GM13976 (cell line): ENCODE results near the gene CHRND.
"Not testable (repeated sequence)": the region's sequence is repeated elsewhere in the genome, so short reads cannot be mapped to it uniquely, and the experiment has no call there.

Source experiments
- DNase-seq: peaks from one replicate; pipeline ENCODE4 v3.0.0; 2012; ENCODE audit warnings: low spot score
- in situ Hi-C: fragments of 300-500 bp; cut with MboI; formaldehyde crosslinking; loops from one replicate; pipeline ENCODE4 v1.12.0; 2022; ENCODE audit warnings: low sequenced_read_pairs, mixed read lengths, inconsistent platforms; ENCODE audit not compliant: unreplicated experiment
- TF ChIP-seq, protein P1 (sequence below): IDR thresholded peaks from 2 replicates; pipeline ENCODE4 v1.5.1; 2012; ENCODE audit warnings: borderline replicate concordance, mild to moderate bottlenecking; ENCODE audit not compliant: insufficient read depth; ENCODE audit errors: extremely low read depth, missing control alignments, control extremely low read depth

CHRND gene

DNA sequence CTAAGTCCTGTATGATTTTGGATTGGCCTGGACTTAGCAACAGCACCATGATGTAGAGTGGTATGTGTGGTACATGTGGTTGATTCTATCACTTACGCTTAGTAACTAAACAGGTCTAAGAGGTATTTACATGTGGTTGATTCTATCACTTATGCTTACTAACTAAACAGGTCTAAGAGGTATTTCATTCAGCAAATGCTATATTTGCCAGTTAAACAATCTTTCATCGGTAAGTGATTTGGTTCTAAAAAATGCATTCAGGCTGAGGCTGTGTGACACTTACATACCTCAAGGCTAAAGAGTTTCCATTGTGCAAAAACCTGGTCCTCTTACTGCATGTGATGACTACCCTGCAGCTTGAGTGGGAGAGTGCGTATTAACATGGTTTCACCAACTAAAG is 37.6 kb downstream of the CHRND start:
- no peak for DNase-seq
- in situ Hi-C loops = no loop called here
- TF ChIP-seq, protein P1, sequence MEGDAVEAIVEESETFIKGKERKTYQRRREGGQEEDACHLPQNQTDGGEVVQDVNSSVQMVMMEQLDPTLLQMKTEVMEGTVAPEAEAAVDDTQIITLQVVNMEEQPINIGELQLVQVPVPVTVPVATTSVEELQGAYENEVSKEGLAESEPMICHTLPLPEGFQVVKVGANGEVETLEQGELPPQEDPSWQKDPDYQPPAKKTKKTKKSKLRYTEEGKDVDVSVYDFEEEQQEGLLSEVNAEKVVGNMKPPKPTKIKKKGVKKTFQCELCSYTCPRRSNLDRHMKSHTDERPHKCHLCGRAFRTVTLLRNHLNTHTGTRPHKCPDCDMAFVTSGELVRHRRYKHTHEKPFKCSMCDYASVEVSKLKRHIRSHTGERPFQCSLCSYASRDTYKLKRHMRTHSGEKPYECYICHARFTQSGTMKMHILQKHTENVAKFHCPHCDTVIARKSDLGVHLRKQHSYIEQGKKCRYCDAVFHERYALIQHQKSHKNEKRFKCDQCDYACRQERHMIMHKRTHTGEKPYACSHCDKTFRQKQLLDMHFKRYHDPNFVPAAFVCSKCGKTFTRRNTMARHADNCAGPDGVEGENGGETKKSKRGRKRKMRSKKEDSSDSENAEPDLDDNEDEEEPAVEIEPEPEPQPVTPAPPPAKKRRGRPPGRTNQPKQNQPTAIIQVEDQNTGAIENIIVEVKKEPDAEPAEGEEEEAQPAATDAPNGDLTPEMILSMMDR = no peak

DNA sequence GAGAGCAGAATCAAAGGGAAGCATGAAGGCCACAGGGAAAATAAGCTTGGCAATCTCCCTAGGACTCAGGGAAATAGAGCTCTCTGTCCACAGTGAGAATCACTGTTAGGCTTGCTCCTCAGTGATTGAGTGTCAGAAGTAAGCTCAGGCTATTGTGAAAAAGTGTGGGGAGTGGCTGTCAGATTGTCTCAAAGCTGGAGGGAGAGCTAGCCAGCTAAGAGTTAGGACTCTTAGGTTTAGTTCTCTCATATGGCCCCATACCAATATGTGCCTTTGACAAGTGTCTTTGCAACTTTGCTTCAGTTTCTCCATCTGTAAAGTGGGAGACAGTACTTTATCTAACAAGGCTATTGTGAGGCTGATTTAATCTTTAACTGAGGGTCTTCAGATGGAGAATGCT is 41.8 kb downstream of the CHRND start:
- in situ Hi-C loops = no loop called here
- no peak for DNase-seq
- TF ChIP-seq, protein P1 = no peak

DNA sequence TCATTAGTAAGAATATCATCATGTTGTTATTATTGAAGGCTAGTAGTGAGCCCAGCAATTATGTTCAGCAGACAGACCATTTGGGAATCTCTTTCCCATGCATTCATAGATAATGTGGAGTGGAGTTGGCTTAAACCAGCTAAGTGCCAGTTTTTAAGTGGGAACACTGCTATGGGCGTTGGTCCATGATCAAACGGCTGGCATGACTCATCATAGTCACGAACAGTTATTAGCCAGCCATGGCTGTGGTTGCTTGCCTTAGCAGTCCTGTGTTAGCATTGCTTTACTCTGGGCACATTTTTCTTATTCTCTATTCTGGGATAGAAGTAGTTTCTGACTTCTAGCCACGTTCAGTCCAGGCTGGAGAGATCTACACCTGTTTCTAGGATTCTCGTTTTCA is 42.2 kb downstream of the CHRND start:
- TF ChIP-seq, protein P1 = no peak
- in situ Hi-C loops = no loop called here
- no peak for DNase-seq

DNA sequence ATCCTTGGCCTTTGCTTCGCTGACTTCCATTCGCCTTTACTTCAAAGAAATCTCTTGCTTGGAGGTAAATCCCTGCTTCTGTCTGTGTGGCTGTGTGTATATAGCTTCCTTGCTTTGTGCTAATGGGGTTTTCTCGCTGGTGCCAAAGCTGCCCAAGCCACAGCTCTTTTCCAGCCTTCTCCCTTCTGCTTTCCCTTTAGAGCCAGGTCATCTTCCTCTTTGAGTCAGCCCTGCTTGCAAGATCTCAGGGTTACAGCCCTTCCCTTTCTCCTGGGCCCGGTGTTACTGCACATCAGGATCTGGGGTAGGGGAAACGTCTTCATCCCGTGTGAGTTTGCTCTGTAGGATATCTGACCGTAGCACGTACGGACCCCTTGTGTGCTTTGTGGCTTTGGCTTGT is 43.6 kb downstream of the CHRND start:
- no peak for DNase-seq
- in situ Hi-C loops = no loop called here
- TF ChIP-seq, protein P1 = no peak

DNA sequence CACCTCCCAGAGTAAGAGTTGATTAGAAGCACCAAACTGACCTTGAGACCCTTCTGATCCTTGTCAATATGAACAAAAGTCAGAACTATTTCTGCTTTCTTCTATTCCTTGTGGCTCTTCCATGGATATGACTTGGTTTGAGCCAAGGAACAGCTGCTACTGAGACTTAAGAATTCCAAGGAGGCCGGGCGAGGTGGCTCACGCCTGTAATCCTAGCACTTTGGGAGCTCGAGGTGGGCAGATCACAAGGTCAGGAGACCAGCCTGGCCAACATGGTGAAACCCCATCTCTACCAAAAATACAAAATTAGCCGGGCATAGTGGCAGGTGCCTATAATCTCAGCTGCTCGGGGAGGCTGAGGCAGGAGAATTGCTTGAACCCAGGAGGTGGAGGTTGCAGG is 44.5 kb downstream of the CHRND start:
- DNase-seq, in situ Hi-C loops: not testable (repeated sequence)

DNA sequence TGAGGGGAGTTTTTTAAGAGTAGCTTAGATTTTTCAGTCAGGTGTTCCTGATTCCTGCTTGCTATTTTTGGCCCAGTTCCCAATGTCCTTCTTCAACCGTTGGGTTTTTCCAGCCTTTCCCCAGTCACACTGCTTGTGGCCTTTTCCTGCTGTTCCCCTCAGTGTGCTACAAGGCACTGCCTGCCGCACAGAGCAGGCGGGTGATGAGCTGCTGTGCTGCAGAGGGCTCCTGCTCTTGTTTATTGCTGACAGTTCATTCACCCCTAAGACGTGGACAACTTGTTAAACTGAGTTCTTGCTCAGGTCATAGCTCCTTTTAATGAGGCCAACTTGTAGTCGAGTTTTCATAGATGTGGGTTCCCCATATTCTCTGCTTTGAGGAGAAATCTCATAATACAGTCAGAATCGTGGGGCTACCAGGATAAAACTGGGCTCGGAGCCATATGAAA is 45.1 kb downstream of the CHRND start:
- in situ Hi-C loops = no loop called here
- TF ChIP-seq, protein P1 = no peak
- DNase-seq = no peak

DNA sequence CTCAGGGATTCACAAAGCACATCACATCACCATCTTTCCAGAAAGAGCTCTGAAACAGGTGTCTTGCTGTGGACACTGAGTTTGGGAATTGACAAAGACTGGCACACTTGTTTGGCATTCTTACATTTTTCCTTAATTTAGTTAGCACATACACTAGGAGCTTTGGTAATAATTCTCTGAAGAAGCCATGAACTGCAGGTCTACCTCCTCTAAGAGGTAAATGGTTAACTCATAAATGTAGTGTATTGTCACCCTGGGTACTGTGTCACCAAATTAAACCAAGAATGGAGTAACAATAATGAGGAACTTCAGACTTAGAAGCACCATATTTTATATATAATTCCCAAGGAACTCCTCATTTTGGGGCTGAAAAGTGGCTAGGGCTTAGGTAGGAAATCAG is 47.1 kb downstream of the CHRND start:
- TF ChIP-seq, protein P1 = no peak
- in situ Hi-C loops = no loop called here
- DNase-seq = no peak
